Keratinocyte (primary cell): ENCODE measurements around the gene SYNE2.

ENCODE experiments used
- EZH2 ChIP-seq: IDR thresholded peaks from one replicate; pipeline ENCODE4 v1.6.1; 2012; ENCODE audit warnings: inconsistent platforms, mild to moderate bottlenecking, low read length, moderate library complexity
- TF ChIP-seq, protein P1 (sequence below), 3 experiments: IDR thresholded peaks in 1 of 3; conservative IDR thresholded peaks in 1 of 3; optimal IDR thresholded peaks in 1 of 3; 2 replicates in 2 of 3; 3 replicates in 1 of 3; pipeline versions ENCODE3 to v1.5.1; 2011; ENCODE audit warnings: low read length in 3 of 3, mild to moderate bottlenecking in 3 of 3, moderate library complexity in 2 of 3, control low read depth in 1 of 3, inconsistent platforms in 1 of 3; ENCODE audit not compliant: insufficient read depth in 2 of 3; ENCODE audit errors: extremely low read depth in 1 of 3

DNA sequence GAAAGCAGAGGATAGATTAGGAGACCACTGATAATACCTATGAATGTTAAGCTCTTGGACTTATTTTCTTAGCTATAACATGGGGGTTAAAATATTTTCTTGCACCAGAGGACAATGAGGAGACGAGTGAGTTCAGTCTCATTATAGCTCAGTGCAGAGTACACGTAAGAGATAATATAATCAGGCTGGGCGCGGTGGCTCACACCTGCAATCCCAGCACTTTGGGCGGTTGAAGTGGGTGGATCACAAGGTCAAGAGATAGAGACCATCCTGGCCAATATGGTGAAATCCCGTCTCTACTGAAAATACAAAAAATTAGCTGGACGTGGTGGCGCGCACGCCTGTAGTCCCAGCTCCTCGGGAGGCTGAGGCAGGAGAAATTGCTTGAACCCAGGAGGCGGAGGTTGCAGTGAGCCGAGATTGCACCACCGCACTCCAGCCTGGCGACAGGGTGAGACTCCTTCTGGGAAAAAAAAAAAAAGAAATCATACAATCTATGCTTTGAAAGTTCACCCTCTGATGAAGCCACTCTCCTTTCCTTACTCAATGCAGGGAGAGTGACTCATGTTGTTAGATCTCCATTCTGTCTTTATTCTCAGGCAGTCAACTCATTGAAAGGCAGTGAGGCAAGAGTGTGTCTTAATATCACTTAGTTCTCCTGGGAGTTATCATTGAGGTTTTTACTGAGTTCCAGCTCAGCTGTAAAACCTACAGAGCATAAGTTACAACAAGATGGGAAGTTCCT is 134.2 kb downstream of the SYNE2 start:
- TF ChIP-seq EZH2 = no peak
- TF ChIP-seq, protein P1, sequence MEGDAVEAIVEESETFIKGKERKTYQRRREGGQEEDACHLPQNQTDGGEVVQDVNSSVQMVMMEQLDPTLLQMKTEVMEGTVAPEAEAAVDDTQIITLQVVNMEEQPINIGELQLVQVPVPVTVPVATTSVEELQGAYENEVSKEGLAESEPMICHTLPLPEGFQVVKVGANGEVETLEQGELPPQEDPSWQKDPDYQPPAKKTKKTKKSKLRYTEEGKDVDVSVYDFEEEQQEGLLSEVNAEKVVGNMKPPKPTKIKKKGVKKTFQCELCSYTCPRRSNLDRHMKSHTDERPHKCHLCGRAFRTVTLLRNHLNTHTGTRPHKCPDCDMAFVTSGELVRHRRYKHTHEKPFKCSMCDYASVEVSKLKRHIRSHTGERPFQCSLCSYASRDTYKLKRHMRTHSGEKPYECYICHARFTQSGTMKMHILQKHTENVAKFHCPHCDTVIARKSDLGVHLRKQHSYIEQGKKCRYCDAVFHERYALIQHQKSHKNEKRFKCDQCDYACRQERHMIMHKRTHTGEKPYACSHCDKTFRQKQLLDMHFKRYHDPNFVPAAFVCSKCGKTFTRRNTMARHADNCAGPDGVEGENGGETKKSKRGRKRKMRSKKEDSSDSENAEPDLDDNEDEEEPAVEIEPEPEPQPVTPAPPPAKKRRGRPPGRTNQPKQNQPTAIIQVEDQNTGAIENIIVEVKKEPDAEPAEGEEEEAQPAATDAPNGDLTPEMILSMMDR (optimal IDR thresholded peaks at IDR 0.05 in 1 of 3, IDR thresholded peaks at IDR 0.05 in 1 of 3, conservative IDR thresholded peaks at IDR 0.05 in 1 of 3; ENCODE audit: extremely low read depth in 1 of 3, insufficient read depth in 2 of 3, low read length in 3 of 3) = no peak
